Measurements from ENCODE around the gene OTOF. TPM values are rescaled to one million over a fixed set of nuclear protein-coding genes. Genes with fewer than 3 reads are reported as not detected.

The OTOF gene
- total RNA-seq, 1 experiment from 2014 or later = 0.10 TPM

DNA sequence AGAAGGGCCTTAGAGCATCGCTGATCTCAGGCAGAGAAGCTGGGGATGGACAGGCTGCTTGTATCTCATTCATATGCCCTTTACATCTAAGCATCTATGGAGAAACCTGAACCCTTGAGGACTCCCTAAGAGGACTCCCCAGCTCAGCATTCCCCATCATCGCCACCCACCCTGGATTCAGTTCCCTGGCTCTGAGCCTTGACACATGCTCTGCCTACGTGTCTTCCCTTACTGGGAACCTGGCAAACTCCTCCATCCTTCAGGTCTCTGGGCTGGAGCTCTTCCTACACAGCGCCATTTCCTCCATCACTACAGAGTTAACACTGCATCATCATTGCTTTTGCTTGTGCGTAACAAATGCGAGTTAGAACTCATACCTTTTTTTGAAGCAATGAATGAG lies 31.2 kb upstream of the OTOF start:
- Histone ChIP-seq H3K4me3 (replicated peaks in 1 of 2; ENCODE audit: low read depth in 1 of 2, low read length in 2 of 2) (no peak overlapping the region), H3K9ac (ENCODE audit: low read length) (no peak overlapping the region), H3K27ac (ENCODE audit: low read depth, low read length) (no peak overlapping the region), H3K9me2 (ENCODE audit: insufficient read depth) (no peaks in the 10 kb centered on the region), H3K4me1 (ENCODE audit: control insufficient read depth in 1 of 2, insufficient read depth in 2 of 2, low read length in 2 of 2) (peaks cover 0 to under 1% of the 10 kb centered on the region in 2 experiments; a peak in 1 of 4 replicates), H3K9me3 (ENCODE audit: control insufficient read depth in 1 of 2, insufficient read depth in 1 of 2, low read depth in 1 of 2, low read length in 2 of 2) (no peaks in the 10 kb centered on the region), H3K79me2 (ENCODE audit: insufficient read depth, low read length) (no peaks in the 10 kb centered on the region), H3K36me3 (ENCODE audit: control insufficient read depth in 1 of 2, insufficient read depth in 2 of 2, low read length in 2 of 2) (no peaks in the 10 kb centered on the region), H4K20me1 (ENCODE audit: insufficient read depth) (no peaks in the 10 kb centered on the region), H3K27me3 (ENCODE audit: insufficient read depth, low read length) (no peaks in the 10 kb centered on the region), H2AFZ (ENCODE audit: low read depth, low read length, poor library complexity, severe bottlenecking) (no peak overlapping the region), H3K4me2 (ENCODE audit: low read length) (no peak overlapping the region)
- no peak for DNase-seq (ENCODE audit: low read depth, low spot score)
- TF ChIP-seq ZFX (IDR thresholded peaks at IDR 0.05) = no peak
- TF ChIP-seq ZNF274 (IDR thresholded peaks at IDR 0.05; ENCODE audit: low read depth, low read length) = no peak
- TF ChIP-seq, protein P1, sequence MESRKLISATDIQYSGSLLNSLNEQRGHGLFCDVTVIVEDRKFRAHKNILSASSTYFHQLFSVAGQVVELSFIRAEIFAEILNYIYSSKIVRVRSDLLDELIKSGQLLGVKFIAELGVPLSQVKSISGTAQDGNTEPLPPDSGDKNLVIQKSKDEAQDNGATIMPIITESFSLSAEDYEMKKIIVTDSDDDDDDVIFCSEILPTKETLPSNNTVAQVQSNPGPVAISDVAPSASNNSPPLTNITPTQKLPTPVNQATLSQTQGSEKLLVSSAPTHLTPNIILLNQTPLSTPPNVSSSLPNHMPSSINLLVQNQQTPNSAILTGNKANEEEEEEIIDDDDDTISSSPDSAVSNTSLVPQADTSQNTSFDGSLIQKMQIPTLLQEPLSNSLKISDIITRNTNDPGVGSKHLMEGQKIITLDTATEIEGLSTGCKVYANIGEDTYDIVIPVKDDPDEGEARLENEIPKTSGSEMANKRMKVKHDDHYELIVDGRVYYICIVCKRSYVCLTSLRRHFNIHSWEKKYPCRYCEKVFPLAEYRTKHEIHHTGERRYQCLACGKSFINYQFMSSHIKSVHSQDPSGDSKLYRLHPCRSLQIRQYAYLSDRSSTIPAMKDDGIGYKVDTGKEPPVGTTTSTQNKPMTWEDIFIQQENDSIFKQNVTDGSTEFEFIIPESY (IDR thresholded peaks at IDR 0.05; ENCODE audit: extremely low read depth, insufficient replicate concordance, low read length) = no peak
- no peak for TF ChIP-seq CTCF (IDR thresholded peaks at IDR 0.05 in 2 of 3, conservative IDR thresholded peaks at IDR 0.05 in 1 of 3; ENCODE audit: borderline replicate concordance in 1 of 3, insufficient read depth in 1 of 3, low read depth in 2 of 3, low read length in 2 of 3)
- TF ChIP-seq JUND (IDR thresholded peaks at IDR 0.05) = no peak
- TF ChIP-seq ELF1 (IDR thresholded peaks at IDR 0.05; ENCODE audit: borderline replicate concordance, low read depth) = no peak
- no peak for TF ChIP-seq CBX3 (IDR thresholded peaks at IDR 0.05; ENCODE audit: low read depth)
- TF ChIP-seq MAX (IDR thresholded peaks at IDR 0.05) = no peak
- TF ChIP-seq POLR2A (IDR thresholded peaks at IDR 0.05; ENCODE audit: borderline replicate concordance, extremely low read depth, insufficient read depth, insufficient read length) = no peak
- CTCF ChIA-PET = no interaction called here
- no peak for ATAC-seq
- RAD21 ChIA-PET (ENCODE audit: low non-redundant PET in 1 of 2, low total read pairs in 2 of 2, uncharacterized antibody in 2 of 2, unreplicated experiment in 2 of 2) = no interaction called here
- BruUV-seq (replicated peaks) = no TSS peak
- intact Hi-C loops (cut with micrococcal nuclease) = no loop called here
- POLR2A ChIA-PET = no interaction called here

Measured in HCT116 (cell line).